ENCODE results near the gene C3. TPM values are rescaled to one million over a fixed set of nuclear protein-coding genes. Genes with fewer than 3 reads are reported as not detected.

The C3 gene
- total and polyA plus RNA-seq, 2 experiments from 2014 or later: 556 to 563 TPM

GRCh38 chr19:6685482-6685881, 35.0 kb downstream of the C3 start:
- H3K79me2 ChIP-seq: no peaks in the 10 kb centered on the region
- no peaks in the 10 kb centered on the region for H3K4me1 ChIP-seq (ENCODE audit: insufficient read depth)
- H3K36me3 ChIP-seq (replicated peaks; ENCODE audit: insufficient read depth, low read depth): no peaks in the 10 kb centered on the region
- H2AFZ ChIP-seq: no peak overlapping the region
- 86% methylated on average over 4 of the region's 4 CpGs for WGBS (ENCODE audit: low lambda C conversion rate, missing lambda C conversion rate)
- no peaks in the 10 kb centered on the region for H3K9me3 ChIP-seq (ENCODE audit: low read depth)
- no peaks in the 10 kb centered on the region for H3K9me2 ChIP-seq (replicated peaks; ENCODE audit: insufficient read depth)
- H3K4me2 ChIP-seq: no peak overlapping the region
- DNase-seq (ENCODE audit: low spot score): no peak
- no peak overlapping the region for H3K4me3 ChIP-seq
- no peaks in the 10 kb centered on the region for H4K20me1 ChIP-seq (ENCODE audit: insufficient read depth, poor library complexity, severe bottlenecking)
- no peak overlapping the region for H3K27ac ChIP-seq
- no peaks in the 10 kb centered on the region for H3K27me3 ChIP-seq
- TF ChIP-seq CTCF (IDR thresholded peaks at IDR 0.05; ENCODE audit: poor library complexity) (no peak), EZH2phosphoT487 (IDR thresholded peaks at IDR 0.05; ENCODE audit: low read depth, severe bottlenecking, unreplicated experiment) (no peak), EZH2 (IDR thresholded peaks at IDR 0.05; ENCODE audit: borderline replicate concordance) (no peak)

- H4K20me1 ChIP-seq (ENCODE audit: insufficient read depth, poor library complexity, severe bottlenecking): no peaks in the 10 kb centered on the region
- H3K4me3 ChIP-seq: no peak overlapping the region
- DNase-seq (ENCODE audit: low spot score): no peak
- H3K4me2 ChIP-seq: no peak overlapping the region
- H2AFZ ChIP-seq: no peak overlapping the region
- no peak overlapping the region for H3K27ac ChIP-seq
- H3K4me1 ChIP-seq (ENCODE audit: insufficient read depth): no peaks in the 10 kb centered on the region
- no peaks in the 10 kb centered on the region for H3K79me2 ChIP-seq
- no peaks in the 10 kb centered on the region for H3K27me3 ChIP-seq
- TF ChIP-seq EZH2phosphoT487 (IDR thresholded peaks at IDR 0.05; ENCODE audit: low read depth, severe bottlenecking, unreplicated experiment): no peak
- no peak for TF ChIP-seq CTCF (IDR thresholded peaks at IDR 0.05; ENCODE audit: poor library complexity)
- TF ChIP-seq EZH2 (IDR thresholded peaks at IDR 0.05; ENCODE audit: borderline replicate concordance): no peak
- WGBS (ENCODE audit: low lambda C conversion rate, missing lambda C conversion rate): 92% methylated on average over 4 of the region's 4 CpGs
- no peaks in the 10 kb centered on the region for H3K36me3 ChIP-seq (replicated peaks; ENCODE audit: insufficient read depth, low read depth)
- no peaks in the 10 kb centered on the region for H3K9me3 ChIP-seq (ENCODE audit: low read depth)
- no peaks in the 10 kb centered on the region for H3K9me2 ChIP-seq (replicated peaks; ENCODE audit: insufficient read depth)
Observed at GRCh38 chr19:6683971-6684370, 36.5 kb downstream of the C3 start.

GRCh38 chr19:6682607-6683128, 37.8 kb downstream of the C3 start:
- DNase-seq (ENCODE audit: low spot score): no peak
- no peaks in the 10 kb centered on the region for H3K9me3 ChIP-seq (ENCODE audit: low read depth)
- H3K27ac ChIP-seq: no peak overlapping the region
- no peaks in the 10 kb centered on the region for H3K36me3 ChIP-seq (replicated peaks; ENCODE audit: insufficient read depth, low read depth)
- H3K4me3 ChIP-seq: no peak overlapping the region
- TF ChIP-seq EZH2 (IDR thresholded peaks at IDR 0.05; ENCODE audit: borderline replicate concordance) (no peak), CTCF (IDR thresholded peaks at IDR 0.05; ENCODE audit: poor library complexity) (no peak), EZH2phosphoT487 (IDR thresholded peaks at IDR 0.05; ENCODE audit: low read depth, severe bottlenecking, unreplicated experiment) (no peak)
- WGBS (ENCODE audit: low lambda C conversion rate, missing lambda C conversion rate): 62% methylated on average over 3 of the region's 3 CpGs
- no peaks in the 10 kb centered on the region for H3K4me1 ChIP-seq (ENCODE audit: insufficient read depth)
- no peaks in the 10 kb centered on the region for H3K79me2 ChIP-seq
- H4K20me1 ChIP-seq (ENCODE audit: insufficient read depth, poor library complexity, severe bottlenecking): no peaks in the 10 kb centered on the region
- no peak overlapping the region for H2AFZ ChIP-seq
- H3K27me3 ChIP-seq: no peaks in the 10 kb centered on the region
- no peak overlapping the region for H3K4me2 ChIP-seq
- H3K9me2 ChIP-seq (replicated peaks; ENCODE audit: insufficient read depth): no peaks in the 10 kb centered on the region

GRCh38 chr19:6680141-6680540, 40.3 kb downstream of the C3 start:
- DNase-seq (ENCODE audit: low spot score): no peak
- no peaks in the 10 kb centered on the region for H3K36me3 ChIP-seq (replicated peaks; ENCODE audit: insufficient read depth, low read depth)
- peaks cover under 1% of the 10 kb centered on the region for H3K4me1 ChIP-seq (ENCODE audit: insufficient read depth)
- H3K9me2 ChIP-seq (replicated peaks; ENCODE audit: insufficient read depth): no peaks in the 10 kb centered on the region
- H3K4me3 ChIP-seq: no peak overlapping the region
- no peak overlapping the region for H3K27ac ChIP-seq
- TF ChIP-seq CTCF (IDR thresholded peaks at IDR 0.05; ENCODE audit: poor library complexity): no peak
- TF ChIP-seq EZH2 (IDR thresholded peaks at IDR 0.05; ENCODE audit: borderline replicate concordance): no peak
- TF ChIP-seq EZH2phosphoT487 (IDR thresholded peaks at IDR 0.05; ENCODE audit: low read depth, severe bottlenecking, unreplicated experiment): no peak
- 88% methylated on average over 1 of the region's 1 CpG for WGBS (ENCODE audit: low lambda C conversion rate, missing lambda C conversion rate)
- H3K4me2 ChIP-seq: no peak overlapping the region
- no peaks in the 10 kb centered on the region for H4K20me1 ChIP-seq (ENCODE audit: insufficient read depth, poor library complexity, severe bottlenecking)
- no peak overlapping the region for H2AFZ ChIP-seq
- H3K79me2 ChIP-seq: no peaks in the 10 kb centered on the region
- H3K9me3 ChIP-seq (ENCODE audit: low read depth): no peaks in the 10 kb centered on the region
- H3K27me3 ChIP-seq: no peaks in the 10 kb centered on the region

Measured in hepatocyte (in vitro differentiated cells).